ENCODE results near the gene ST6GALNAC3. TPM values are rescaled to one million over a fixed set of nuclear protein-coding genes. Genes with fewer than 3 reads are reported as not detected.

The ST6GALNAC3 gene
- total RNA-seq, 4 donors from 2014 or later: 2.8 to 3.5 (median 3.4) TPM

DNA sequence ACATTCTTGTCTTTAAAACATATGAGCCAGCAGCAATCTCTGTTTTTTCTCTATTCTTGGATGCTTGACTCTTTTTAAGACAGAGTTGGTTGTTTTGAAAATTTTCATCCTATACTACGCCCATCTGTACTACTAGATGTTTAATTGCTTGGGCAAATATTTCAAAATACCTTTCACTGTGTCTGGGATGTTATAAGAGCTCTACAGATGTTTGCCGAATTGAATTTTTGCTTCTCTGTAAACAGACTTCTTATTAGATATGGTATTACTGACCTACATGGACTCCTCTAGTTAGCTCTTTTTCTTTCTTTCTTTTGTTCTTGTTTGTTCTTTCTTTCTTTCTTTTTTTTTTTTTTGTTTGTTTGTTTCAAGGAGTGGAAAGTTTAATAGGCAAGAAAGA is 345.1 kb downstream of the ST6GALNAC3 start:
- no peak for TF ChIP-seq POLR2A (IDR thresholded peaks at IDR 0.05)
- TF ChIP-seq, protein P1, sequence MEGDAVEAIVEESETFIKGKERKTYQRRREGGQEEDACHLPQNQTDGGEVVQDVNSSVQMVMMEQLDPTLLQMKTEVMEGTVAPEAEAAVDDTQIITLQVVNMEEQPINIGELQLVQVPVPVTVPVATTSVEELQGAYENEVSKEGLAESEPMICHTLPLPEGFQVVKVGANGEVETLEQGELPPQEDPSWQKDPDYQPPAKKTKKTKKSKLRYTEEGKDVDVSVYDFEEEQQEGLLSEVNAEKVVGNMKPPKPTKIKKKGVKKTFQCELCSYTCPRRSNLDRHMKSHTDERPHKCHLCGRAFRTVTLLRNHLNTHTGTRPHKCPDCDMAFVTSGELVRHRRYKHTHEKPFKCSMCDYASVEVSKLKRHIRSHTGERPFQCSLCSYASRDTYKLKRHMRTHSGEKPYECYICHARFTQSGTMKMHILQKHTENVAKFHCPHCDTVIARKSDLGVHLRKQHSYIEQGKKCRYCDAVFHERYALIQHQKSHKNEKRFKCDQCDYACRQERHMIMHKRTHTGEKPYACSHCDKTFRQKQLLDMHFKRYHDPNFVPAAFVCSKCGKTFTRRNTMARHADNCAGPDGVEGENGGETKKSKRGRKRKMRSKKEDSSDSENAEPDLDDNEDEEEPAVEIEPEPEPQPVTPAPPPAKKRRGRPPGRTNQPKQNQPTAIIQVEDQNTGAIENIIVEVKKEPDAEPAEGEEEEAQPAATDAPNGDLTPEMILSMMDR (IDR thresholded peaks at IDR 0.05): no peak
- H3K27ac ChIP-seq: no peak overlapping the region

GRCh38 chr1:76425201-76426145 is 350.9 kb downstream of the ST6GALNAC3 start:
- no peak for DNase-seq
- no peaks in the 10 kb centered on the region for H3K27me3 ChIP-seq
- H3K9me3 ChIP-seq: no peaks in the 10 kb centered on the region
- H3K27ac ChIP-seq: no peak overlapping the region
- no peaks in the 10 kb centered on the region for H3K4me1 ChIP-seq
- TF ChIP-seq, protein P1 (IDR thresholded peaks at IDR 0.05): no peak
- no peak for TF ChIP-seq POLR2A (IDR thresholded peaks at IDR 0.05)
- no peaks in the 10 kb centered on the region for H3K36me3 ChIP-seq
- H3K4me3 ChIP-seq: no peak overlapping the region

More for the DNA sequence above, 345.1 kb downstream of the ST6GALNAC3 start:
- Histone ChIP-seq H3K27me3 (no peaks in the 10 kb centered on the region), H3K36me3 (no peaks in the 10 kb centered on the region), H3K4me3 (no peak overlapping the region), H3K4me1 (no peaks in the 10 kb centered on the region), H3K9me3 (no peaks in the 10 kb centered on the region)
- no peak for DNase-seq

- Histone ChIP-seq H3K4me3 (no peak overlapping the region), H3K36me3 (no peaks in the 10 kb centered on the region)
- DNase-seq: no peak
Measured at GRCh38 chr1:76426606-76427005, 352.1 kb downstream of the ST6GALNAC3 start.

GRCh38 chr1:76428028-76428427 is 353.5 kb downstream of the ST6GALNAC3 start:
- Histone ChIP-seq H3K4me1 (no peaks in the 10 kb centered on the region), H3K9me3 (no peaks in the 10 kb centered on the region), H3K4me3 (no peak overlapping the region), H3K27me3 (no peaks in the 10 kb centered on the region), H3K27ac (no peak overlapping the region), H3K36me3 (no peaks in the 10 kb centered on the region)
- TF ChIP-seq POLR2A (IDR thresholded peaks at IDR 0.05): no peak
- TF ChIP-seq, protein P1 (IDR thresholded peaks at IDR 0.05): no peak
- DNase-seq: no peak

More at GRCh38 chr1:76426606-76427005, 352.1 kb downstream of the ST6GALNAC3 start:
- Histone ChIP-seq H3K27ac (no peak overlapping the region), H3K4me1 (no peaks in the 10 kb centered on the region), H3K27me3 (no peaks in the 10 kb centered on the region), H3K9me3 (no peaks in the 10 kb centered on the region)
- TF ChIP-seq, protein P1 (IDR thresholded peaks at IDR 0.05): no peak
- no peak for TF ChIP-seq POLR2A (IDR thresholded peaks at IDR 0.05)

GRCh38 chr1:76430531-76430930 is 356.0 kb downstream of the ST6GALNAC3 start:
- H3K9me3 ChIP-seq: no peaks in the 10 kb centered on the region
- no peak for DNase-seq
- H3K4me3 ChIP-seq: no peak overlapping the region
- TF ChIP-seq, protein P1 (IDR thresholded peaks at IDR 0.05): no peak
- TF ChIP-seq POLR2A (IDR thresholded peaks at IDR 0.05): no peak
- no peaks in the 10 kb centered on the region for H3K36me3 ChIP-seq
- H3K27me3 ChIP-seq: no peaks in the 10 kb centered on the region
- H3K27ac ChIP-seq: no peak overlapping the region
- no peaks in the 10 kb centered on the region for H3K4me1 ChIP-seq
